ENCODE results near the gene PRKCE. TPM values are rescaled to one million over a fixed set of nuclear protein-coding genes. Genes with fewer than 3 reads are reported as not detected.

Gene PRKCE
- total RNA-seq, 1 experiment from 2014 or later, result 4.4 TPM

GRCh38 chr2:45850558-45850957, 199.1 kb downstream of the PRKCE start:
- Mint-ChIP-seq H3K36me3 (ENCODE audit: insufficient read depth, unreplicated experiment) (no peaks in the 10 kb centered on the region), H3K27me3 (ENCODE audit: insufficient read depth, unreplicated experiment) (peaks cover 8% of the 10 kb centered on the region), H3K4me1 (ENCODE audit: low read depth, unreplicated experiment) (no peaks in the 10 kb centered on the region), H3K4me3 (ENCODE audit: unreplicated experiment) (no peak overlapping the region), H3K9me3 (ENCODE audit: unreplicated experiment) (no peaks in the 10 kb centered on the region), H3K27ac (ENCODE audit: unreplicated experiment) (no peak overlapping the region)
- BruUV-seq (replicated peaks), result no TSS peak
- intact Hi-C loops (cut with micrococcal nuclease; ENCODE audit: unreplicated experiment), result no loop called here
- H3K27me3 ChIP-seq (replicated peaks; ENCODE audit: control insufficient read depth, insufficient read depth, low read length), result no peaks in the 10 kb centered on the region
- TF ChIP-seq CTCF (IDR thresholded peaks at IDR 0.05; ENCODE audit: insufficient read depth in 1 of 2, low read depth in 1 of 2, low read length in 1 of 2, severe bottlenecking in 1 of 2, unreplicated experiment in 1 of 2), result no peak
- no peaks in the 10 kb centered on the region for H3K36me3 ChIP-seq (ENCODE audit: control insufficient read depth, insufficient read depth, low read length)
- CTCF ChIA-PET, result no interaction called here
- POLR2A ChIA-PET, result no interaction called here
- DNase-seq, result no peak
- no peak overlapping the region for H3K4me3 ChIP-seq (ENCODE audit: low read depth, low read length)
- H3K4me1 ChIP-seq, result no peaks in the 10 kb centered on the region
- no peaks in the 10 kb centered on the region for H3K9me3 ChIP-seq

- ChIA-PET CTCF (no interaction called here), POLR2A (no interaction called here)
- Histone ChIP-seq H3K4me1 (no peaks in the 10 kb centered on the region), H3K4me3 (ENCODE audit: low read depth, low read length) (no peak overlapping the region), H3K27me3 (replicated peaks; ENCODE audit: control insufficient read depth, insufficient read depth, low read length) (no peaks in the 10 kb centered on the region), H3K9me3 (no peaks in the 10 kb centered on the region), H3K36me3 (ENCODE audit: control insufficient read depth, insufficient read depth, low read length) (no peaks in the 10 kb centered on the region)
- BruUV-seq (replicated peaks), result no TSS peak
- Mint-ChIP-seq H3K27ac (ENCODE audit: unreplicated experiment) (no peak overlapping the region), H3K27me3 (ENCODE audit: insufficient read depth, unreplicated experiment) (peaks cover 8% of the 10 kb centered on the region), H3K36me3 (ENCODE audit: insufficient read depth, unreplicated experiment) (no peaks in the 10 kb centered on the region), H3K9me3 (ENCODE audit: unreplicated experiment) (no peaks in the 10 kb centered on the region), H3K4me3 (ENCODE audit: unreplicated experiment) (no peak overlapping the region), H3K4me1 (ENCODE audit: low read depth, unreplicated experiment) (no peaks in the 10 kb centered on the region)
- intact Hi-C loops (cut with micrococcal nuclease; ENCODE audit: unreplicated experiment), result no loop called here
- no peak for TF ChIP-seq CTCF (IDR thresholded peaks at IDR 0.05; ENCODE audit: insufficient read depth in 1 of 2, low read depth in 1 of 2, low read length in 1 of 2, severe bottlenecking in 1 of 2, unreplicated experiment in 1 of 2)
- no peak for DNase-seq
These were observed 199.6 kb downstream of the PRKCE start for GRCh38 chr2:45851111-45851510.

GRCh38 chr2:45851576-45852304, 200.3 kb downstream of the PRKCE start:
- Histone ChIP-seq H3K4me3 (ENCODE audit: low read depth, low read length) (no peak overlapping the region), H3K36me3 (ENCODE audit: control insufficient read depth, insufficient read depth, low read length) (no peaks in the 10 kb centered on the region), H3K4me1 (no peaks in the 10 kb centered on the region), H3K9me3 (no peaks in the 10 kb centered on the region), H3K27me3 (replicated peaks; ENCODE audit: control insufficient read depth, insufficient read depth, low read length) (no peaks in the 10 kb centered on the region)
- POLR2A ChIA-PET, result no interaction called here
- Mint-ChIP-seq H3K4me3 (ENCODE audit: unreplicated experiment) (no peak overlapping the region), H3K9me3 (ENCODE audit: unreplicated experiment) (no peaks in the 10 kb centered on the region), H3K27me3 (ENCODE audit: insufficient read depth, unreplicated experiment) (peaks cover 12% of the 10 kb centered on the region), H3K36me3 (ENCODE audit: insufficient read depth, unreplicated experiment) (no peaks in the 10 kb centered on the region), H3K4me1 (ENCODE audit: low read depth, unreplicated experiment) (no peaks in the 10 kb centered on the region), H3K27ac (ENCODE audit: unreplicated experiment) (no peak overlapping the region)
- CTCF ChIA-PET, result no interaction called here
- intact Hi-C loops (cut with micrococcal nuclease; ENCODE audit: unreplicated experiment), result no loop called here
- no peak for TF ChIP-seq CTCF (IDR thresholded peaks at IDR 0.05; ENCODE audit: insufficient read depth in 1 of 2, low read depth in 1 of 2, low read length in 1 of 2, severe bottlenecking in 1 of 2, unreplicated experiment in 1 of 2)
- no peak for DNase-seq
- no TSS peak for BruUV-seq (replicated peaks)

All from Caco-2 (cell line).